Gastroesophageal sphincter (tissue), 4 donors: ENCODE measurements around the gene SLC35F4. TPM values are rescaled to one million over a fixed set of nuclear protein-coding genes. Genes with fewer than 3 reads are reported as not detected.

Source experiments
- ATAC-seq: fragments of 150-250 bp; one replicate; pipeline ENCODE4 v1.9.1; 2016; ENCODE audit warnings: mild to moderate bottlenecking, moderate library complexity
- H3K27ac ChIP-seq, 4 donors: fragments of 200-600 bp; sonication (generic) in 3 of 4; 1 replicate in 3 of 4; 2 replicates in 1 of 4; pipeline ENCODE4 v1.5.1; 2016 to 2019
- H3K27me3 ChIP-seq: fragments of 200-600 bp; sonication (generic); one replicate; pipeline ENCODE4 v1.5.1; 2019
- H3K36me3 ChIP-seq, 2 donors: fragments of 200-600 bp; sonication (generic); one replicate each; pipeline ENCODE4 v1.5.1; 2019; ENCODE audit warnings: control low read depth in 1 of 2
- H3K4me1 ChIP-seq, 3 donors: fragments of 200-600 bp; sonication (generic); 1 replicate in 2 of 3; 2 replicates in 1 of 3; pipeline ENCODE4 v1.5.1; 2016 to 2019; ENCODE audit warnings: control low read depth in 2 of 3
- H3K4me3 ChIP-seq, 2 donors: fragments of 200-600 bp; sonication (generic); one replicate each; pipeline ENCODE4 v1.5.1; 2019; ENCODE audit warnings: mild to moderate bottlenecking in 1 of 2, moderate library complexity in 1 of 2
- H3K9me3 ChIP-seq, 3 donors: fragments of 200-600 bp; sonication (generic); one replicate each; pipeline ENCODE4 v1.5.1; 2017 to 2019; ENCODE audit warnings: control low read depth in 2 of 3
- CTCF ChIP-seq, 4 experiments: fragments of 200-600 bp in 2 of 4; fragments of 450-650 bp in 2 of 4; sonication (generic) in 1 of 4; IDR thresholded peaks; one replicate each; pipeline ENCODE4 v1.5.1; 2017 to 2019; ENCODE audit warnings: antibody characterized with exemption in 4 of 4, mild to moderate bottlenecking in 2 of 4, moderate library complexity in 2 of 4
- EP300 ChIP-seq: sonication (generic); formaldehyde crosslinking; IDR thresholded peaks from one replicate; pipeline ENCODE4 v1.6.1; 2017; ENCODE audit warnings: antibody characterized with exemption, mild to moderate bottlenecking
- POLR2A ChIP-seq, 2 donors: fragments of 450-650 bp; IDR thresholded peaks; one replicate each; pipeline ENCODE4 v1.6.1; 2017; ENCODE audit warnings: antibody characterized with exemption in 2 of 2, mild to moderate bottlenecking in 2 of 2, moderate library complexity in 1 of 2
- POLR2AphosphoS5 ChIP-seq: sonication (generic); formaldehyde crosslinking; IDR thresholded peaks from one replicate; pipeline ENCODE4 v1.6.1; 2017; ENCODE audit warnings: antibody characterized with exemption
- WGBS, 2 donors: methylation state at CpG; one replicate each; pipeline ENCODE4 v1.1.5; 2018; ENCODE audit warnings: low coverage in 1 of 2; 5-methylcytosine and 5-hydroxymethylcytosine counted together
- total RNA-seq, 4 donors: library from RNA; depleted of rRNA; stranded (reverse); fragments of >200 nt; gene quantifications; one replicate each; pipeline ENCODE4 v1.1.0, GENCODE V29; 2016

The SLC35F4 gene
- total RNA-seq, 4 donors from 2014 or later, result not detected

DNA sequence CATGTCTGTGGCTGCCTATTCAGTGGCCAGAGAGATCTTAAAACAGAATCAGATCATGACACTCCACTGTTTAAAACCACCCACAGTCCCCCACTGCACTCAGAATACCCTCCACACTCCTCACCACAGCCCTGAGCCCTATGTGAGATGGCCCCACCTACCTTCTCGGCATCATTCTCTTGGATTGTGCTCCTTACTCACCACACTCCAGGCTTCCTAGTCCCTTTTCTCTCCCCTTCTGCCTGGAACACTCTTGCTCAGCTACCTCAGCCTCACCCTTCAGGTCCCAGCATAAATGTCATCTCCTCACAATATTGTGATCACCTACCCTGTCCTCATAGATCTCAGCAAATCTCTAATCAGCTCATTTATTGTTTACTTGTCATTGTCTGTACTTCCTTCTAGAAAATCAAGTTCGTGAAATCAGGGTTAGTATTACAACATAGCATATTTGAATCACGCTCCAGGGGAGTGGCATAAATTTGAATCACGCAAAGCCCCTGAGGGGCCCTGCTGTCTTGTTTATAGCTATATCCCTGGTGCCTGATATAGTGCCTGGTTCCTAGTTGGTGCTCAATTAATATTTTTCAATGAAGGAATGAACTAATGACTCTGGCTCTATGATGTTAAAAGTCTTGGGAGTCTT lies 42.8 kb downstream of the SLC35F4 start:
- Histone ChIP-seq H3K4me1 (no peaks in the 10 kb centered on the region), H3K9me3 (peaks cover 0 to 10% (median 0%) of the 10 kb centered on the region in 3 donors), H3K27me3 (no peaks in the 10 kb centered on the region), H3K27ac (no peak overlapping the region), H3K36me3 (no peaks in the 10 kb centered on the region), H3K4me3 (no peak overlapping the region)
- no peak for TF ChIP-seq EP300
- no peak for TF ChIP-seq POLR2AphosphoS5
- no peak for TF ChIP-seq POLR2A (IDR thresholded peaks at IDR 0.05)
- ATAC-seq, result no peak
- WGBS, 2 donors, result 88 to 93% methylated on average over 4 of the region's 4 CpGs

GRCh38 chr14:57822081-57822480 lies 43.8 kb downstream of the SLC35F4 start:
- Histone ChIP-seq H3K9me3 (peaks cover 0 to 10% (median 0%) of the 10 kb centered on the region in 3 donors), H3K4me3 (no peak overlapping the region)
- TF ChIP-seq EP300, result no peak
- no peak for TF ChIP-seq POLR2A (IDR thresholded peaks at IDR 0.05)
- TF ChIP-seq CTCF (IDR thresholded peaks at IDR 0.05), result no peak
- TF ChIP-seq POLR2AphosphoS5, result no peak

DNA sequence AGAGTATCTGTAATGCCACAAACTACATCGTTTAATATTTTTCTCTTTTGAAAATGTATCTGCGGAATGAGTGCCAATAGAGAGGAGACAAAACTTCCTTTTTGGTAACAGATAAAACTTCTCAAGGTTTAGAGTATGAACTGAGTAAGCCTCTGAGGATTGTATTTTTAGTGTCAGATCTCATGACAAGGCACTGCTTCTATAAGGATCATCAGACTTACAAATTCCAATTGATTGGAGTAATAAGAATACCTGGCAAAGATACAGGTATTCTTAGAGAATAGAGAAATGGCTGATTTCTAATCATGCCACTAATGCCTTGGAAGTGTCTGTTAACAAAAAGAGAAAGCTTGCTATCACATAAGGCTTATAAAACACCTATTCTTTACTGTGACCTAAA lies 45.3 kb downstream of the SLC35F4 start:
- ATAC-seq, result no peak
- Histone ChIP-seq H3K4me1 (no peaks in the 10 kb centered on the region), H3K4me3 (no peak overlapping the region), H3K36me3 (no peaks in the 10 kb centered on the region), H3K27me3 (no peaks in the 10 kb centered on the region), H3K27ac (no peak overlapping the region), H3K9me3 (peaks cover 0 to under 1% (median 0%) of the 10 kb centered on the region in 3 donors)
- TF ChIP-seq CTCF (IDR thresholded peaks at IDR 0.05), result no peak
- TF ChIP-seq POLR2AphosphoS5, result no peak
- TF ChIP-seq EP300, result no peak
- no peak for TF ChIP-seq POLR2A (IDR thresholded peaks at IDR 0.05)
- 71 to 73% methylated on average over 2 of the region's 2 CpGs for WGBS, 2 donors

More at GRCh38 chr14:57822081-57822480, 43.8 kb downstream of the SLC35F4 start:
- H3K27ac ChIP-seq, result no peak overlapping the region
- no peak for ATAC-seq
- no peaks in the 10 kb centered on the region for H3K36me3 ChIP-seq
- no peaks in the 10 kb centered on the region for H3K27me3 ChIP-seq
- no peaks in the 10 kb centered on the region for H3K4me1 ChIP-seq

- Histone ChIP-seq H3K9me3 (no peaks in the 10 kb centered on the region), H3K27ac (no peak overlapping the region), H3K36me3 (no peaks in the 10 kb centered on the region), H3K4me1 (no peaks in the 10 kb centered on the region), H3K27me3 (no peaks in the 10 kb centered on the region), H3K4me3 (no peak overlapping the region)
- no peak for ATAC-seq
- TF ChIP-seq CTCF (IDR thresholded peaks at IDR 0.05) (no peak), POLR2A (IDR thresholded peaks at IDR 0.05) (no peak), POLR2AphosphoS5 (no peak), EP300 (no peak)
- 50 to 55% methylated on average over 1 of the region's 1 CpG for WGBS, 2 donors
Observed at GRCh38 chr14:57818511-57818910, 47.4 kb downstream of the SLC35F4 start.

DNA sequence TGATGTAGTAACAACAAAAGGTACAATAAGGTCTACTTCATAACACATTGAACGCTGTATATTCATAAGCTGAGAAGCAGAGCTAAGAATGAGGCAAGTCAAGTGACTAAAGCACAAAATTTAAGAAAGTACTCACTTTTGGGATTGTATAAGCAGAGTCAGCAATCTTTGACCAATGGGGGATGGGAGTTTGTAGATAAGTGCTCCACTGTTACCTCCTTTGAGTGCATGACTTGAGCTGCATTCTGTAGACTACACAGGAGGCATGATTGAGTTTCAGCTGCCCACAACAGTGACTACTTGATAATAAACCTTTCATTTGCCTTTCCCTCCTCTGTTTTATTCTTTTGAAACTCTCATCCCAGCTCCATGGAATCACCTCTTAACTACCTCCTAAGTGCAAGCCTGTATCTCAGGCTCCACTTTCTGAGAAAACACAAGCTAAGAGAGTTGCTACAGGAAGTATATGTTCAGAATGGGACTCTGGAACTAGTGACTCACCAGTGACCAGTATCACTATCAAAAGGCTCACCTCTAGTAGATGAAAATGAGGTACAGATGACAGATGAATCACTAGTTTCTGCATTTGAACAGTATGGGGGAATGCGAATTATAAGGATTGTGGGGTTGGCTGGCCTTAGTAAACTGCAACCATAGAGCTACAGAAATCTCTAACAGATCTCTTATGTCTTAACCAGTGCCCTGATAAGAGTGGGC lies 49.2 kb downstream of the SLC35F4 start:
- H3K27ac ChIP-seq, result no peak overlapping the region
- H3K4me3 ChIP-seq, result no peak overlapping the region
- TF ChIP-seq POLR2A (IDR thresholded peaks at IDR 0.05) (no peak), EP300 (no peak), POLR2AphosphoS5 (no peak), CTCF (IDR thresholded peaks at IDR 0.05) (no peak)
- 85 to 100% methylated on average over 1 to 2 of the region's 2 CpGs for WGBS, 2 donors
- no peak for ATAC-seq
- H3K27me3 ChIP-seq, result no peaks in the 10 kb centered on the region
- H3K9me3 ChIP-seq, result no peaks in the 10 kb centered on the region
- H3K4me1 ChIP-seq, result no peaks in the 10 kb centered on the region
- no peaks in the 10 kb centered on the region for H3K36me3 ChIP-seq
